Measurements from ENCODE around the gene ZNF408. TPM values are rescaled to one million over a fixed set of nuclear protein-coding genes. Genes with fewer than 3 reads are reported as not detected.

ZNF408 gene
- polyA plus RNA-seq, 3 donors, result 10.3 to 15.0 (median 12.5) TPM

GRCh38 chr11:46724088-46724487 lies 23.3 kb downstream of the ZNF408 start:
- DNase-seq, result no peak

GRCh38 chr11:46725338-46726205 lies 24.7 kb downstream of the ZNF408 start:
- no peak for DNase-seq

DNA sequence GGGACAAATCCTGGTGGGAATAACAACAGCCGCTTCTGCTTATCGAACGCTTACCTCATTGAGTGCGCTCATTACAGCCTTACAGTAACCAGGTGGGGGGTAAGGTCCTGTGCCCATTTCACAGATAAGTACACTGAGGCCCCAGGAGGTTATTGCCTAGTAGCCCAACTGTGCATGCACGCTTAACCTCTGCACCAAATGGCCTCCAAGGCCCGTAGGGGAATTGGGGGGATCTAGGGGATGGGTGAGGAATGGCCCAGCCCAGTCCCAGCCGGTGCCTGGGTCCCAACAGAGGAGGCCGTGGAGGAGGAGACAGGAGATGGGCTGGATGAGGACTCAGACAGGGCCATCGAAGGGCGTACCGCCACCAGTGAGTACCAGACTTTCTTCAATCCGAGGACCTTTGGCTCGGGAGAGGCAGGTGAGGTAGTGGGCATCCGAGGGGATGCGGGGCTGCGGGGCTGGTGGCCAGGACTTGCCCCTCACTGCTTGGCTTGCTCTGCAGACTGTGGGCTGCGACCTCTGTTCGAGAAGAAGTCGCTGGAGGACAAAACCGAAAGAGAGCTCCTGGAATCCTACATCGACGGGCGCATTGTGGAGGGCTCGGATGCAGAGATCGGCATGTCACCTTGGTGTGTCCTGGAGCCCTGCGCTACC lies 25.5 kb downstream of the ZNF408 start:
- DNase-seq, result no peak

DNA sequence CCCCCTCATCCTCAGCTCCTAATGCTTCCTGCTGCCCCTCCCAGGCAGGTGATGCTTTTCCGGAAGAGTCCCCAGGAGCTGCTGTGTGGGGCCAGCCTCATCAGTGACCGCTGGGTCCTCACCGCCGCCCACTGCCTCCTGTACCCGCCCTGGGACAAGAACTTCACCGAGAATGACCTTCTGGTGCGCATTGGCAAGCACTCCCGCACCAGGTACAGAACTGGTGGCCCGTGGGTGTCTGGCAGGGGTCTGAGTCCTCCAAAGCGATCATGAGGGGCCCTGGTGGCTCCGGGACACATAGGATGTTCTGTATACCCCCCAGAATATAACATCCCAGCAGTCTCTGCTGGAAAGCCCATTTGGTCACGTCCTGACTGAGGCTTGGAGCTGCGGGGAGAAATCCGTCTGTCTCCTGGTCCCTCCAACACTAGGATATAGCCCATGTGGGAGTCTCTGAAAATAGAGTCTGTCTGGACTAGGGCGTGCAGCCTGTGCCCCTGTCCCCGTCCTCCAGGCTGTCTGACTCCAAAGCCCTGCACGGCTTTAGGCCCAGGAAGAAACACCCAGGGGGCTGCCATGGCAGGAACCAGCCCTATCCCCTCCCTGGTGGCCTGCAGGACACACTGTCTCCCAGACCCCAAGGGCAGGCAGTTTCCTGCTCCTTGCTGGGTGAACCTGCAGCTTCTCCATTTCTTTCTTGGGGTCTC lies 27.3 kb downstream of the ZNF408 start:
- no peak for DNase-seq

DNA sequence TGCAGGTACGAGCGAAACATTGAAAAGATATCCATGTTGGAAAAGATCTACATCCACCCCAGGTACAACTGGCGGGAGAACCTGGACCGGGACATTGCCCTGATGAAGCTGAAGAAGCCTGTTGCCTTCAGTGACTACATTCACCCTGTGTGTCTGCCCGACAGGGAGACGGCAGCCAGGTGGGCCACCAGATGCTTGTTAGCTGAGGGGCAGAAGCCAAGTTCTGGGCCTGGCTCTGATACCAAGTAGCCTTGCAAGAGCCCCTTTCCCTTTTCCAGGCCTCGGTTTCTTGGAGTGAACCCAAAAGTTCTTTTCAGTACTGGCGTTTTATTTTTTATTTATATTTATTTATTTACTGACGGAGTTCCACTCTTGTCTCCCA lies 27.8 kb downstream of the ZNF408 start:
- DNase-seq, result no peak

- no peak for DNase-seq
These were observed 28.5 kb downstream of the ZNF408 start for GRCh38 chr11:46729110-46730027.

DNA sequence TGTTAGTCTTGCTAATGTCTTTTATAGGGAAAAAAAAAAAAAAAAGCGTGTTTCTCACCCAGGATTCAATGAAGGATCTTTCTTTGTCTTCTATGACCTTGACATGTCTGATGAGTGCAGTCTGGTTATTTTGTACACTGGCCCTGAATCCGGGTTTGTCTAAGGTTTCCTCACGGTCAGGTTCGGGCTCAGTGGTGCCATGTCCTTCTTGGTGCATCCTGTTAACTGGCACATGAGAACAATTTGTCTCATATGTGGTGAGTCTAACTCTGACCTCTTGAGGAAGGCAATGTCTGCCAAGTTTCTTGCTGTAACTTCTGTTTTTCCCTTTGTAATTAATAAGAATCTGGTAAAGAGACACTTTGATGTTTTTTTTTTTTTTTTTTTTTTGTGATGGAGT lies 30.7 kb downstream of the ZNF408 start:
- DNase-seq, result no peak

- no peak for DNase-seq
These were observed 32.4 kb downstream of the ZNF408 start for GRCh38 chr11:46733234-46733633.

GRCh38 chr11:46736146-46736545 lies 35.3 kb downstream of the ZNF408 start:
- DNase-seq, result no peak

GRCh38 chr11:46736615-46737014 lies 35.8 kb downstream of the ZNF408 start:
- DNase-seq, result no peak

DNA sequence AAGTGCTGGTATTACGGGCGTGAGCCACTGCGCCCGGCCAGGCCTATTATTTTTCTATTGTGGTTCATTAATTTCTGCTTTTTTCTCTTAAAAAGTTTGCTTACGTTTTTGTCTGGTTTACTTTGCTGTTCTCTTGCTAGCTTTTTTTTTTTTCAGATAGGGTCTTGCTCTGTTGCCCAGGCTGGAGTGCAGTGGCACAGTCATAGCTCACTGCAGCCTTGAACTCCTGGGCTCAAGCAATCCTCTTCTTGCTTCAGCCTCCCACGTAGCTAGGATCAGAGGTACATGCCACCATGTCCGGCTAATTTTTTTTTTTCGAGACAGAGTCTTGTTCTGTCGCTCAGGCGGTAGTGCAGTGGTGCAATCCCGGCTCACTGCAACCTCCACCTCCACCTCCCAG lies 36.9 kb downstream of the ZNF408 start:
- no peak for DNase-seq

- DNase-seq, result no peak
These were observed 38.1 kb downstream of the ZNF408 start for GRCh38 chr11:46738887-46739286.

GRCh38 chr11:46741600-46742484 lies 41.0 kb downstream of the ZNF408 start:
- no peak for DNase-seq

DNA sequence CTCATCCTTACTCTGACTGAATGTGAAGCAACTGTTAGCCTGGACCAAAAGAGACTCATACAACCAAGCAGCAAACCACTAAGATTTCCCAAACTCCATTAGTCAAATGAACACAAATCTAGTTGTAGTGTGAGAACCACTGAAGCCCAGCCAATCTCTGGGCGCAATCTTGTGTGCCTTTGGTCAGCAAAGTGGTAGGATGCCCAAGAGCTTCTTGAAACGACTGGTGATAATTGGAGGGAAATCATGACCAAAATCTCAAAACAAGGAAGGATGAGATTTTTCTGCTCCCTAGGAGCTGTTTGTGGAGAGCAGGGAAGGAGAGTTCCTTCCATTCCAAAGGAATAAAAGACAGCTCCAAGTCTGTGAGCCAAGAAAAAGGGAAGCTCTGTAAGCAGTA lies 42.2 kb downstream of the ZNF408 start:
- DNase-seq, result no peak

- no peak for DNase-seq
These were observed 43.0 kb downstream of the ZNF408 start for GRCh38 chr11:46743693-46744339.

DNA sequence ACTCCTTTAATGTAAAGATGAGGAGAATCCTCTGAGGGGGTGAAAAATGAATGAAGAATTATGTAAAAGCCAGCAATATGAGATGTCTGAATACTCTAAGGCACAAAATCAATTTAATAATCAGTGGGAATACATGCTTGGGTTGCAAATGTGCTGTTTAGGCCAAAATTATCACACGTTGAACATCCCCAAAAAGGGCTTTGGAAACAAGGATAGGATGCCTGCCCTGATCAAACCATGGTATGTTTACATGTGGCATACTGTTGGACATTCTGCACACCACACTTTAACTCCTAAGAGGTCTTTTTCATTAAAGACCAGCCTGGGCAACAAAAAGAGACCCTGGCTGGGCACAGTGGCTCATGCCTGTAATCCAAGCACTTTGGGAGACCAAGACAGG lies 44.5 kb downstream of the ZNF408 start:
- no peak for DNase-seq

DNA sequence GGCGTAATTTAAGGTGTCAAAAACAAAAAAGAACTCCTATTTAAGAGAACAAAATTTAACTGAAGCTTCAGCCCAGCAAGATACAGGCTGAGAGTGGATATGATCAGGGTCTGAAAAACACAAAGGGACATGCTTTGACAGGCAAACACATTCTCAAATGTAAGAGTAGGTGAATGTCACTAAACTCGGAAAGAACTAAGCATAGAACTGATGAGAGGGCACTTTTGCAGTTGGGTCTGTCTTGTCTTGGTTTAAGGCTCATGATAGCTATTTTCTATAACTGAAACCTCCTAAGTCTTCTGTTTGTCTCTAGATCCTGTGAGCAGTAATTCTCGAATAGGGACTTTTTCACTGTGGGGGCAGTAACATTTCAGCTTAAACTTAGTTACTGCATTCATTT lies 45.2 kb downstream of the ZNF408 start:
- no peak for DNase-seq

GRCh38 chr11:46747150-46747549 lies 46.3 kb downstream of the ZNF408 start:
- no peak for DNase-seq

Measured in renal pelvis (tissue), 4 donors.